ENCODE measurements around the gene SPHK1.

SPHK1 gene

DNA sequence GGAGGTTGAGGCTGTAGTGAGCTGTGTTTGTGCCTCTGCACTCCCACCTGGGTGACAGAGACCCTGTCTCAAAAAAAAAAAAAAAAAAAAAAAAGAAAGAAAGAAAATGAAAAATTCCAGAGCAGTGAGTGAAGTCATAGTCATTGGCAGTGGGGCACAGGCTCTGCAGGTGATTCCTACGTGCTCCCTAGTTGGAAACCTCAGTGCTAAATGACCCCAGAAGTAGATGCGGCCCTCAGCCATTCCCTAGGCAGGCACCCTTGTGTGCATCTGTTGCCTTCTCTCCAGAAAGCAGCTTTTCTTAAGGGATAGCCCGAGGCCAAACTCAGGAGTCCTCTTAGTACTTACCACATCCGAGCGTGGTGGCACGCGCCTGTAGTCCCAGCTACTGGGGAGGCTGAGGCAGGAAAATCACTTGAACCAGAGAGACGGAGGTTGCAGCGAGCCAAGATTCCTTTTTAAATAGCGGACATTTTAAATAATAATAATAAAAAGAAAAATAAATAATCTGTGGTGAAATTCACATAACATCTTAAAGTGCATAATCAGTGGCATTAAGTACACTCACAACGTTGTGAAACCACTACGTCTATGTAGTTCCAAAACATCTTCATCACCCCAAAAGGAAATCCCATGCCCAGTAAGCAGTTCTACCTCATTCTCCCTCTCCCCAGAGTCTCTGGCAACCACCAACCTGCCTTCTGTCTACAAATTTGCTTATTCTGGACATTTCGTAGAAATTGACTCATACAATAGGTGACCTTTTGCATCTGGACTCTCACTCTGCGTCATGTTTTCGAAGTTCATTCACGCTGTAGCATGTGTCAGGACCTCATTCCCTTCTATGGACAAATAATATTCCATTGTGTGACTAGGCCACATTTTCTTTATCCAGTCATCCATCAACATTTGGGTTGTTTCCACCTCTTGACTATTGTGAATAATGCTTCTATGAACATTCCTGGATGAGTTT, 12.5 kb upstream of the SPHK1 start:
- Mint-ChIP-seq H3K4me1 (peaks cover 4% of the 10 kb centered on the region), H3K27me3 (no peaks in the 10 kb centered on the region), H3K4me3 (no peak overlapping the region), H3K27ac (no peak overlapping the region), H3K9me3 (no peaks in the 10 kb centered on the region), H3K36me3 (ENCODE audit: low read depth) (no peaks in the 10 kb centered on the region)
- ATAC-seq (peak; percentile 42), DNase-seq (no peak)

DNA sequence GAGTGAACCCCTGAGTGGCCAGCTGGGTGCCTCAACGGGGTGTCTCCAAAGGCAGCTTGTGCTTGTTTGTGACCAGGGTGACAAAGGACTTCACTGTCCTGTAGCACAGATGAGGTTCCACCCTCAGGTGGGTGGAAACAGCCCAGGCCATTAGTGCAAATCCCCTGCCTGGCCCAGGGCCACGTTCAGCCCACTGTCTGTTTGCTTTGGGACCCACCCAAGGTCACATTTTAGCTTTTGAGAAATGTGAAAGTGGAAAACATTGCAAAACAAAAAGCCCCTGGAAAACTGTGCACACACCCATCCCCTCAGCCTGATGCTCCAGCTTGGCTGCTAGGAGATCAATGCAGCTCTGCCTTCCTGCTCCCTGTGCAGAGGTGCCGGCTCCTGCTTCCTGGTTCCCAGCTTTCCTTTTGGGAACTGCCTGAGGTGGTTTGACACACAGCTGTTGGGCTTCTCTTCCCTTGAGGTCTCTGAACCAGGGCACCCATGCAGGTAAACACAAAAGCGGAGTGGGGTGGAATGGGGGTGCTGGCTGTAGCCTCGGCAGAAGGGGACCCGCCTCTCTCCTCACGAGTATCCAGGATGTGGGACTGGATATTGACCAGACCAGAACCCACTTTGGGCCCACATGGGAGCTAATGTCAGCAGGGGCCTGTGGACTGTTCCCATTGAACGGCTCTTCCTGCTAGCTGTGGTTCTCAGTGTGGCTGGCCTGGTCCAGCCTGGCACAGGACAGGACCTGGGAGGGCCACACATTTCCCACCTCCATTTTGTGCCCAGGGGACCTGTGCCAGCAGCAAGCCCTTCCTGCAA, 7.9 kb upstream of the SPHK1 start:
- H3K36me3 Mint-ChIP-seq (ENCODE audit: low read depth) = no peaks in the 10 kb centered on the region
- peaks cover 2% of the 10 kb centered on the region for H3K27me3 Mint-ChIP-seq
- peaks cover 4% of the 10 kb centered on the region for H3K4me1 Mint-ChIP-seq
- H3K4me3 Mint-ChIP-seq = no peak overlapping the region
- DNase-seq (no peak), ATAC-seq (no peak)
- H3K9me3 Mint-ChIP-seq = no peaks in the 10 kb centered on the region
- H3K27ac Mint-ChIP-seq = no peak overlapping the region

DNA sequence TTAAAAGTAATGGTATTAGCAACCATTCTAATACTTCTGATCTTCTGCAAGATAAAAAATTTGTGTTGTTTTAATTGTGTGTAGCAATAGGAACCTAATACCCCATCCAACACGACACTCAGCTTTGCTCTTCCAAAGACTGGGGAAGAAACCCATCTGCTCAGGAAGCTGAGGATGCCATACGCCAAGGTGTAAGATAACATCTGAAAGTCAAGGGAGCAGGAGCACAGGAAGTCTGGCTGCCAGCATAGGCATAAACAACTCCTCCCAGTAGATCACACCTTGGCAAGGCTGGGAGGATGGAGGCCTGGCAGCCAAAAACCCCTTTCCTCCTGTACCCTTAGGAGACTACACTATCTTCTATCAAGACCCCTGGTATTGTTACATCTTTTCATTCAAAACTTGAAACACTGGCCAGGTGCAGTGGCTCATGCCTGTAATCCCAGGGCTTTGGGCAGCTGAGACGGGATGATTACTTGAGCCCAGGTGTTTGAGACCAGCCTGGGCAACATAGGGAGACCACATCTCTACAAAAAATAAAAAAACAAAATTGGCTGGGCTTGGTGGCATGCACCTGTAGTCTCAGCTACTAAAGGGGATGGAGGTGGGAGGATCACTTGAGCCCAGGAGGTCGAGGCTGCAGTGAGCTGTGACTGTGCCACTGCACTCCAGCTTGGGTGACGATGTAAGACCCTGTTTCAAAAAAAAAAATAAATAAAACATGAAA, 5.7 kb upstream of the SPHK1 start:
- Mint-ChIP-seq H3K4me3 (no peak overlapping the region), H3K4me1 (peaks cover 4% of the 10 kb centered on the region), H3K36me3 (ENCODE audit: low read depth) (no peaks in the 10 kb centered on the region), H3K27me3 (peaks cover 4% of the 10 kb centered on the region), H3K9me3 (no peaks in the 10 kb centered on the region), H3K27ac (no peak overlapping the region)
- no peak for ATAC-seq
- no peak for DNase-seq

DNA sequence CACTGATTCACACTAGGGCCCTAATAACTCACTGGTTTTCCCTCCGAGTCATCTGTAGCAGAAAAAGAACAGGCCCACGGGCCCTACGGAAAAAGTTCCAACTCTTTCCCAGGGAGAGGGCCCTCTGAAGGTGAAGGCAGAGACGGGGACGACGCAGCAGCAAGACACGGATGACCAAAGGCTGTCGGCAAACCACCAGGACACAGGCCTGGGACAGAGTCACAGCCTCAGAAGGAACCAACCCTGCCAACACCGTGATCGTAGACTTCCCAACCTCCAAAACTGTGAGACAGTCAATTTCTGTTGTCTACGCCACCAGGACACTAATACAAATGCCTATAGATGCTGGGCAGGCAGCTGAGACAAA, 5.2 kb upstream of the SPHK1 start:
- DNase-seq (no peak), ATAC-seq (no peak)
- H3K4me3 Mint-ChIP-seq = no peak overlapping the region
- H3K4me1 Mint-ChIP-seq = peaks cover 6% of the 10 kb centered on the region
- no peak overlapping the region for H3K27ac Mint-ChIP-seq
- H3K27me3 Mint-ChIP-seq = peaks cover 4% of the 10 kb centered on the region
- no peaks in the 10 kb centered on the region for H3K36me3 Mint-ChIP-seq (ENCODE audit: low read depth)
- no peaks in the 10 kb centered on the region for H3K9me3 Mint-ChIP-seq

DNA sequence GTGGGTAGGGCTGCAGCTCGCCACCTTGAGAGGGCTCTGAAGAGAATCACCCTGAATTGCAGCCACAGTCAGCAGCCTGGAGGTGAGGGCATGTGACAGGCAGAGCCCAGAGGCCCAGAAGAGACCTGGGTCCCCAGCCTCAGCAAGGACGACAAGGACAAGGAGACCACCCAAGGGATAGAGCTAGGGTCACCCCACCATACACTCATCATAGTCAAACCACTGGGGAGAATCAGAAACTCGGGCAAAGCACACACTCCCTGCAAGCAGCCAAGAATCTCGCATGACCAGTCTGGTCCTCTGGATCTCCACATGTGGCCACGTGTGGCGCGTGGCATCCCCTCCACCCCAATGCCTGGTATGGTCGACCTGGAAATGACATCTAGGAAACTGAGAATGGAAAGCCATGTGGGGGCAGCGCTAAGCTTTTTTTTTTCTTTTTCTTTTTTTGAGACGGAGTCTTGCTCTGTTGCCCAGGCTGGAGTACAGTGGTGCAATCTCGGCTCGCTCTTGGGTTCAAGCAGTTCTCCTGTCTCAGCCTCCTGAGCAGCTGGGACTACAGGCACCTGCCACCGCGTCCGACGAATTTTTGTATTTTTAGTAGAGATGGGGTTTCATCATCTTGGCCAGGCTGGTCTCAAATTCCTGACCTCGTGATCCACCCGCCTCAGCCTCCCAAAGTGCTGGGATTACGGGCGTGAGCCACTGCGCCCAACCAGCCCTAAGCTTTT, 4.6 kb upstream of the SPHK1 start:
- H3K27ac Mint-ChIP-seq = no peak overlapping the region
- H3K4me1 Mint-ChIP-seq = peaks cover 6% of the 10 kb centered on the region
- DNase-seq (no peak), ATAC-seq (no peak)
- H3K4me3 Mint-ChIP-seq = no peak overlapping the region
- no peaks in the 10 kb centered on the region for H3K9me3 Mint-ChIP-seq
- peaks cover 4% of the 10 kb centered on the region for H3K27me3 Mint-ChIP-seq
- no peaks in the 10 kb centered on the region for H3K36me3 Mint-ChIP-seq (ENCODE audit: low read depth)

DNA sequence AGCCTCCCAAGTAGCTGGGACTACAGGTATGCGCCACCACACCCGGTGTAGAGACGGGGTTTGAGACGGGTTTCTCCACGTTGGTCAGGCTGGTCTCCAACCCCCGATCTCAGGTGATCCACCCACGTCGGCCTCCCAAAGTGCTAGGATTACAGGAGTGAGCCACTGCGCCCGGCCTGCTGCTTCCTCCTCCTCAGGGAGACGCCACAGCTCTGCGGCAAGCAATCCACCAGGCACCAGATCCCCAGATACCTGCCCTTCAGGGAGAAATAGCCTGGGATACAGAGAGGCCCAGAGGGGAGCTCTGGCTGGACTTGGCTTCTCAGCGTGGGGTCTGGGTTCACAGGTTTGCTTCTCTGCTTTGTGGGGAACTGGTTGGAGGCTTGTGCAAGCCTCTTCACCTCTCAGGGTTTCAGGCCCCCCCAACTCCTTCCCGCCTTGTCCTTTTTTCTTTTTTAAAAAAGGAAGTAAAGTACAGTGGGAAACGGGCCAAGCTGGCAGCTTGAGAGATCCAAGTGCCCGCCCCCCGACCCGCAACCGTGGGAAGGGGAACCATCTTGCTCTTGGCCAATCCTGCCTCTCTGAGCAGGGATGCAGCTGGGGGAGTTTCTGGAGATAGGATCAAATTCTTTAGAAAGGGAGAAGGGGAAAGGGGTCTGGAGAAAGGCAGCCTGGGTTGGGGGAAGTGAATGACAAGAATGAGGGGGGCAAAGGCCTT, 2.6 kb upstream of the SPHK1 start:
- no peak for DNase-seq
- Mint-ChIP-seq H3K9me3 (no peaks in the 10 kb centered on the region), H3K27ac (no peak overlapping the region), H3K4me1 (peaks cover 15% of the 10 kb centered on the region), H3K36me3 (ENCODE audit: low read depth) (no peaks in the 10 kb centered on the region), H3K27me3 (peaks cover 4% of the 10 kb centered on the region), H3K4me3 (no peak overlapping the region)
- no peak for ATAC-seq

DNA sequence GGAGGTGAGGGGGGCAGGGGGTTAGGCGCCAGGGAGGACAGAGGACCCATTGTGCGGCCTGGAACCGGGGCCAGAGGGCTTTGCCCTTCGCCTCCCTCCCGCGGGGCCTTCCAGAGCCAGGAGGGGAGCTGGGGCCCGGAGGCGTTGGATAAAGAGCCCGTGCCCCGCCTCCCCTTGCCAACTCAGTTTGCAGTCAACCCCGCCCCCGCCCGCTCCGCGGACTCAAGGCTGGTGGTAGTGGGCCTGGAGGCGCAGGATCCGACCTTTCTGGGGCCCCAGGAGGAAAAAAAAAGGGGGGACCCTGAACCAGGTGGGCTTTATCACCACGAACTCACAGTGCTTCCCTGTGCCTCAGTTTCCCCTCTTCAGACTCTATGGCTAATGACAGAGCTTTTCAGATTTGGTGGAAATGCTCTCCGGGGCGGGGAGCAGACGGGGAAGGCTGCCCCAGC, 2.0 kb upstream of the SPHK1 start:
- ATAC-seq = no peak
- Mint-ChIP-seq H3K36me3 (ENCODE audit: low read depth) (no peaks in the 10 kb centered on the region), H3K9me3 (no peaks in the 10 kb centered on the region), H3K27me3 (peaks cover 4% of the 10 kb centered on the region), H3K27ac (peak overlapping the region; percentile 60), H3K4me1 (peaks cover 15% of the 10 kb centered on the region), H3K4me3 (peak overlapping the region; percentile 85)
- peak; percentile 41 for DNase-seq

DNA sequence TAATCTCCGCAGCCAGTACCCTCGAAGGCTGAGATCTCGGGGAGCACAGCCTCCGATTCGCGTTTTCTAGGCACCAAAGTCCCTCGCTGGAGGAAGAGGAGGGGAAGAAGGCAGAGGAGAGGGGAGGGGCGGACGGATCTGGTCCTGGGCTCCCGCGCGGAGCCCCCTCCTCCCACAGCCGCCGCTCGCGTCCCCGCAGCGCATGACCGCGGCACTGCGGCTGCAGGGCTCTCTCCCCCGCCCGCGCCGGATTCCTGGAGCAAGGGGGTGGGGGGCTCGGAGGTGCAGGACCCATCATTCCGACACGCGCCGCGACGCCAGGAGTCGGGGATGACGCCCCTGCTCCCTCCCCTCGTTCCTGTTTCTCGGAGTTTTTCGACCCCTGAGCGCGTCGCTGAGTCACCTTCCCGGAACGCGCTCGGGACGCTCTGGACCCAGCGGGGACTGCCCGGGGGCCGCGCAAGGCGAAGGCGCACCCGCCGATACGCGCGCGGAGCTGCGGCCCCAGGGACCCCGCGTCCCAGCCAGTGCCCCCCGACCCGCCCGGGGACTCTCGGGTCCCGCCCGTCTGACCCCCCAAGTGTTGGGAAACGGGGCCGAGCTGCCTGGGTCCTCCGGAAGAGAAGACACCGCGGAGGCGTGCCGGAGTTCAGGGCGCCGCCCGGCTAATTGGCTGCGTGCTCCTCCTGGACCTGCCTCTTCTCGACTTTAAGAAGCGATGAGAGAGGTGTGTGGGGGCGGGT, 1.4 kb upstream of the SPHK1 start:
- peaks cover 2% of the 10 kb centered on the region for H3K27me3 Mint-ChIP-seq
- peak overlapping the region; percentile 85 for H3K4me3 Mint-ChIP-seq
- H3K36me3 Mint-ChIP-seq (ENCODE audit: low read depth) = peaks cover 1% of the 10 kb centered on the region
- peaks cover 15% of the 10 kb centered on the region for H3K4me1 Mint-ChIP-seq
- H3K9me3 Mint-ChIP-seq = no peaks in the 10 kb centered on the region
- DNase-seq (peak; percentile 68), ATAC-seq (peak; percentile 52)
- H3K27ac Mint-ChIP-seq = peak overlapping the region; percentile 60

DNA sequence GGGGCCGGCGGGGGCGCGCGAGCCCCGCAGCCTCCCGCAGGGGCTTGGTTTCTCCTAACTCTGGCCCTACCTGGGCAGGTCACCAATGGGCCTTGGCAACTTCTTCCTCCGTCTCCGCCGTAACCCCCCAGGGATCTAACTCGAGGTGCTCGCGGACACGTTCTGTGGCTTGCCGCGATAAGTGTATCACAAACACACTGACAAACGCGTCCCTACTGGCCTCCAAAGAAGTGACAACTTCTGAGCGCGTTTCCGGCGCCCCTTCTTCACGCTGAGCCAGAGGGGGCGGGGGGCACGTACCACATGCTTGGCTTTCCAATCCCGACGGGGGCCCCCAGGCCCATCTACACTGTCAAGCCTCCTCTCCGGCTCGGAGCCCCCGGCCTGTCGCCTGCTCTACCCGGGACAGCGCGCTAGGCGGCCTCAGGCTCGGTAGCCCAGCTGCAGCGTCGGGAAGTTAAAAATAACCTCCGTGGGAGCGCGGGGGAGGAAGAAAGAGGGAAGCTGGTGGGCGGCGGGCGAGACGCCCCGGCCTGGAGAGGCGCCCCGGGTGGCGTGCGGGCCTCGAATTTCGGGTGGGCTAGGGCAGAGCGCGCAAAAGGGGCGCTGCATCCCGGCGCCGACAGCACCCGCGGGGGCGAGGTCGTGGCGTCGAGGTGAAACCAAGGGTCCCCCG, 725 bp upstream of the SPHK1 start:
- no peaks in the 10 kb centered on the region for H3K9me3 Mint-ChIP-seq
- peak; percentile 20 for ATAC-seq
- H3K4me1 Mint-ChIP-seq = peaks cover 15% of the 10 kb centered on the region
- H3K27ac Mint-ChIP-seq = peak overlapping the region; percentile 85
- peaks cover 2% of the 10 kb centered on the region for H3K36me3 Mint-ChIP-seq (ENCODE audit: low read depth)
- peaks cover 2% of the 10 kb centered on the region for H3K27me3 Mint-ChIP-seq
- DNase-seq = peak; percentile 66
- H3K4me3 Mint-ChIP-seq = peak overlapping the region; percentile 85

DNA sequence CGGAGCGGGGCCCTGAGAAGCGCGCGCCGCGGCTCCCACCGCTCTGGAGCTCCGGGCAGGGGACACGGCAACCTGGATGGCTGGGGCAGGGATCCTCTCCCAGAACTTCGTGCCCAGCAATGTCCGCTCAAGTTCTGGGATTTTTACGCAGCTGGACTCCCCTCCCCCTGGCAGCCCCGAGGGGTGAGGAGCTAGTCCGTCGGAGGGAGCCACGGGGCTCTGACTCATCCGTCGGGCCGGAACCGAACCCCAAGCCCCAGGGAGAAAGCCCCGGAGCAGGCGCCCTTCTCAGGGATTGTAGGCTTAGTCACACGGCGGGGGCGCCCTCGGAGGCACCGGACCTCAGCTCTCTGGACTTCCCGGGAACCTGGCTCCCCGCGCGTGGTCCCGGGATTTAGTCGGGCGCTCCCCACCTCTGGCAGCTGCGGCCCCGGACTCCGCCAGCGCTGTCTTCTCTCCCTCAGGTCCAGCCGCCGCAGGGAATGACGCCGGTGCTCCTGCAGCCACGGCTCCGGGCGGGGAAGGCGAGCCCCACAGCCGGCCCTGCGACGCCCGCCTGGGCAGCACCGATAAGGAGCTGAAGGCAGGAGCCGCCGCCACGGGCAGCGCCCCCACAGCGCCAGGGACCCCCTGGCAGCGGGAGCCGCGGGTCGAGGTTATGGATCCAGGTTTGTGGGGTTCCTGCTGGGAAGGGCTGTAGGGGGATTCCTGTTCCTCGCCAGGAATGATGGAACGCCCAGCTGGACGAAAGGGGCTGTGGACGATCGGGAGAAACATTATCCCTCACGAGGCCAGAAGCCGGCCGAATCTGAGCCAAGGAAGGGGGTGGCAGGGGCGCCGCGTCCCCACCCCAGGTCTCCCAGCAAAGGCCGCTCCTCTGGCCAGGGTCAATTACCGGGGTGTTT, 830 bp downstream of the SPHK1 start:
- no peak for ATAC-seq
- Mint-ChIP-seq H3K4me1 (peaks cover 15% of the 10 kb centered on the region), H3K27ac (no peak overlapping the region), H3K4me3 (peak overlapping the region; percentile 68), H3K9me3 (no peaks in the 10 kb centered on the region), H3K36me3 (ENCODE audit: low read depth) (peaks cover 2% of the 10 kb centered on the region), H3K27me3 (peaks cover 2% of the 10 kb centered on the region)
- peak; percentile 53 for DNase-seq

DNA sequence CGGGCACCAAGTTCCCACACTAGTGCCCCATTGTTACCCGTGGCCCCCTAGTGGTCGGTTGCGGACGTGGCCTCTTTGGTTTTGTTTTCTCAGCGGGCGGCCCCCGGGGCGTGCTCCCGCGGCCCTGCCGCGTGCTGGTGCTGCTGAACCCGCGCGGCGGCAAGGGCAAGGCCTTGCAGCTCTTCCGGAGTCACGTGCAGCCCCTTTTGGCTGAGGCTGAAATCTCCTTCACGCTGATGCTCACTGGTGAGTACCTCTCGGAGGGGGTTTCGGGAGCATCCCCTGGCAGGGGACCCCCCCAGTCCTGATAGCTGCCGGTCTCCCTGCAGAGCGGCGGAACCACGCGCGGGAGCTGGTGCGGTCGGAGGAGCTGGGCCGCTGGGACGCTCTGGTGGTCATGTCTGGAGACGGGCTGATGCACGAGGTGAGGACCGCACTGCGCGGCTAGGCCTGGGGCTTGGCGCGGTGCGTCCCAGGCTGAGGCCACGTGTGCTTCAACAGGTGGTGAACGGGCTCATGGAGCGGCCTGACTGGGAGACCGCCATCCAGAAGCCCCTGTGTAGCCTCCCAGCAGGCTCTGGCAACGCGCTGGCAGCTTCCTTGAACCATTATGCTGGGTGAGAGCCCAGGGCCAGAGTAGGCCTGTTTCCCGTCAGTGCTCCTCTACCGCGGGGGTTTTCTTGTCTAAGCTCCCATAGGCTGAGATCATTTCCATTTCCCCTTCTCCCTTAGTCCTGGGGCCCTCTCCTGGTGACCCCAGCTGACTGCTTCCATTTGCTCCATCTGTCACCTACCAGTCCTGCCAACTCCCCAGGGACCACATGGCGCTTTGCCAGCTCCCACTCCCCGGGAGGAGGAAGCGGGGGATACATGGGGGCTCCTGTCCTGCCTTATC, 1.7 kb downstream of the SPHK1 start:
- Mint-ChIP-seq H3K4me1 (peaks cover 15% of the 10 kb centered on the region), H3K4me3 (peak overlapping the region; percentile 68), H3K36me3 (ENCODE audit: low read depth) (peaks cover 2% of the 10 kb centered on the region), H3K9me3 (no peaks in the 10 kb centered on the region), H3K27me3 (peaks cover 2% of the 10 kb centered on the region), H3K27ac (no peak overlapping the region)
- DNase-seq (peak; percentile 90), ATAC-seq (peak; percentile 23)

Measured in activated naive CD8-positive, alpha-beta T cell treated with anti-CD3 and anti-CD28 coated beads, Interleukin-2, amount 50 U/mL, for 24 hours (primary cell).